Vagina (tissue), 2 donors: ENCODE measurements around the gene RPL18A. TPM values are rescaled to one million over a fixed set of nuclear protein-coding genes. Genes with fewer than 3 reads are reported as not detected.
A peak's percentile ranks its signal among the peaks of the same experiment; 100 is the strongest.

Experiments
- DNase-seq, 2 donors: peaks; one replicate each; pipeline ENCODE4 v3.0.0-alpha.2; 2017; ENCODE audit errors: extremely low spot score in 2 of 2
- H3K27ac ChIP-seq: fragments of 200-600 bp; sonication (generic); one replicate; pipeline ENCODE4 v1.5.1; 2019
- H3K27me3 ChIP-seq: fragments of 200-600 bp; sonication (generic); one replicate; pipeline ENCODE4 v1.5.1; 2019
- H3K36me3 ChIP-seq, 2 donors: fragments of 200-600 bp; sonication (generic); one replicate each; pipeline ENCODE4 v1.5.1; 2017 to 2019
- H3K4me1 ChIP-seq: fragments of 200-600 bp; sonication (generic); one replicate; pipeline ENCODE4 v1.5.1; 2019
- H3K4me3 ChIP-seq, 2 donors: fragments of 200-600 bp; sonication (generic); 1 replicate in 1 of 2; 2 replicates in 1 of 2; pipeline ENCODE4 v1.5.1; 2016 to 2019
- H3K9me3 ChIP-seq: fragments of 200-600 bp; sonication (generic); one replicate; pipeline ENCODE4 v1.5.1; 2019
- POLR2A ChIP-seq, 2 donors: fragments of 450-650 bp; IDR thresholded peaks; one replicate each; pipeline ENCODE4 v1.6.1; 2017; ENCODE audit warnings: antibody characterized with exemption in 2 of 2, mild to moderate bottlenecking in 2 of 2, moderate library complexity in 2 of 2
- POLR2AphosphoS5 ChIP-seq, 2 donors: sonication (generic); formaldehyde crosslinking; IDR thresholded peaks; one replicate each; pipeline ENCODE4 v1.9.0; 2017; ENCODE audit warnings: antibody characterized with exemption in 2 of 2, mild to moderate bottlenecking in 2 of 2, low read depth in 1 of 2; ENCODE audit not compliant: insufficient read depth in 1 of 2
- intact Hi-C: fragments of 100-400 bp; cut with DNase I; formaldehyde crosslinking; loops from one replicate; pipeline ENCODE4 v1.15.1; 2023
- total RNA-seq: library from RNA; depleted of rRNA; stranded (reverse); fragments of >200 nt; gene quantifications from one replicate; pipeline ENCODE4 v1.2.3, GENCODE V29; 2016
- TF ChIP-seq, protein P1 (sequence below), 3 experiments: fragments of 450-650 bp in 2 of 3; fragments of 200-600 bp in 1 of 3; sonication (generic) in 1 of 3; IDR thresholded peaks; one replicate each; pipeline ENCODE4 v1.5.1; 2017 to 2019; ENCODE audit warnings: antibody characterized with exemption in 3 of 3, mild to moderate bottlenecking in 2 of 3, moderate library complexity in 2 of 3

Gene RPL18A
- total RNA-seq, 1 donor from 2014 or later, result 1,768 TPM

DNA sequence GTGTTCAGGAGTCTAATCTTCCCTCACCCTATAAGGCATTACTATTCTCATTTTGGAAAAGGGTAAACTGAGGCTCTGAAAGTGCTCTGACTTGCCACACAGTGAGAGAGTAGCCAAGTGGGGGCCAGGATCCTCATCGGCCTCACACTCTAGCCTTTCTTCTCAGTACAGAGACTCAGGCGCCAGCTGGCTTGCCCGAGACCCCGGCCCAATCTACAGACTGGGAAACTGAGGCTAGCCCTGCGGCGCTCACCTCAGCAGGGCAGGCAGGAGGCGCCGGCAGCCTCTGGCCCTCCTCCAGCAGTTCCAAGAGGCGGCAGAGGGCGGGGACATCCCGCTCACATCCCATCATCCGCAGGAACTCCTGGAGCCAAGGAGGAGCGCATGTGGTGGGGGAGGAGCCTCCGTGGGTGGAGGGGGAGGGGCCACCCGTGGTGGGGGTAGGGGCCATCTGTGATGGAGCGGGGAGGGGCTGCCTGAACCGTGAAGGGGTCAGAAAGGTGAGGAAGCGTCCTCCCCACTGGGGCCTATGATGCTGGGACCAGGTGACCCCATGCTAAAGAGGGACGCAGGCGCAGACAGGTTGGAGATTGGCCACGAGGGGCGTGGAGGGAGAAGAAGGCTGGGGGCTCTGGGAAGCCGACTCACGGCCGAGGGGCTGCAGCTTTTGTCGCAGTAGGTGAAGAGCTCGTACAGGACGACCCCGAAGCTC lies 29.7 kb upstream of the RPL18A start:
- Histone ChIP-seq H3K4me3 (peak overlapping the region in 1 of 2 donors; percentile 3), H3K9me3 (no peaks in the 10 kb centered on the region), H3K27me3 (no peaks in the 10 kb centered on the region), H3K36me3 (no peaks in the 10 kb centered on the region), H3K4me1 (peaks cover 7% of the 10 kb centered on the region), H3K27ac (no peak overlapping the region)
- TF ChIP-seq, protein P1, sequence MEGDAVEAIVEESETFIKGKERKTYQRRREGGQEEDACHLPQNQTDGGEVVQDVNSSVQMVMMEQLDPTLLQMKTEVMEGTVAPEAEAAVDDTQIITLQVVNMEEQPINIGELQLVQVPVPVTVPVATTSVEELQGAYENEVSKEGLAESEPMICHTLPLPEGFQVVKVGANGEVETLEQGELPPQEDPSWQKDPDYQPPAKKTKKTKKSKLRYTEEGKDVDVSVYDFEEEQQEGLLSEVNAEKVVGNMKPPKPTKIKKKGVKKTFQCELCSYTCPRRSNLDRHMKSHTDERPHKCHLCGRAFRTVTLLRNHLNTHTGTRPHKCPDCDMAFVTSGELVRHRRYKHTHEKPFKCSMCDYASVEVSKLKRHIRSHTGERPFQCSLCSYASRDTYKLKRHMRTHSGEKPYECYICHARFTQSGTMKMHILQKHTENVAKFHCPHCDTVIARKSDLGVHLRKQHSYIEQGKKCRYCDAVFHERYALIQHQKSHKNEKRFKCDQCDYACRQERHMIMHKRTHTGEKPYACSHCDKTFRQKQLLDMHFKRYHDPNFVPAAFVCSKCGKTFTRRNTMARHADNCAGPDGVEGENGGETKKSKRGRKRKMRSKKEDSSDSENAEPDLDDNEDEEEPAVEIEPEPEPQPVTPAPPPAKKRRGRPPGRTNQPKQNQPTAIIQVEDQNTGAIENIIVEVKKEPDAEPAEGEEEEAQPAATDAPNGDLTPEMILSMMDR (IDR thresholded peaks at IDR 0.05), result no peak
- no peak for TF ChIP-seq POLR2A (IDR thresholded peaks at IDR 0.05)
- no peak for TF ChIP-seq POLR2AphosphoS5 (IDR thresholded peaks at IDR 0.05; ENCODE audit: insufficient read depth in 1 of 2, low read depth in 1 of 2)
- DNase-seq, result no peak
- intact Hi-C loops, result no loop called here

DNA sequence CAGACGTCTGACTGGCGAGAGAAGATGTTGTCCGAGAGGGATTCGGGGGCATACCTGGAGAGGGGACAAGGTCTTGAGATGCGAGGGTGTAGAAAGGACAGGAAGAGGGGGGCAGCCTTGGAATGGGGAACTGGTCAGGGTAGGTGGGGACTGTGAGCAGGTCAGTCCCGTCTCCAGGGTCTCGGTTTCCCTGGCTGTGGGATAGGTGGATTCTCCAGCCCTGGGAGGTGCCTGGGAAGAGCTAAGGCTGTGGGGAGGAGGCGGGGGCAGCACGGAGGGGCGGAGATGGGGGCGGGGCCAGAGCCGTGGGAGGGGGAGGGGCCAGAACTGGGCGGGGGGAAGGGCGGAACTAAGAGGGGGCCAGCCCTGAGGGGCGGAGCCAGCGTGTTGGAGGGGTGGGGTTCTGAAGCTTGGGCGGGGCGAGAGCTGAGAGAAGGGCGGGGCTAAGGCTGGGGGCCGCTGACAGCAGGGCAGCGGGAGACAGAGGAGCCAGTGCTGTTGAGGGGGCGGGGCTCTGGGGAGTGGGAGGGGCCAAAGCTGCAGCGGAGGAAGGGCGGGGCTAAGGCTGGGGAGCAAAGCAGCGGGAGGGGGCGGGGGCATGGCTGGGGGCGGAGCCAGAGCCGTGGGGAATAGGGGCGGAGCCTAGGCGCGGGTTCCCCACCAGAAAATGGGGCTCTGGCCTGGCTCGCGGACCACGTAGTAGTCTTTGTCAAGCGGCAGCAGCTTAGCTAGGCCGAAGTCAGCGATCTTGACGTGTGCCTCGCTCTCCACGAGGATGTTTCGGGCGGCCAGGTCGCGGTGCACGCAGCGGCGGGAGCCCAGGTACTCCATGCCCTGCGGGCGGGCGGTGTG lies 28.9 kb upstream of the RPL18A start:
- Histone ChIP-seq H3K27me3 (no peaks in the 10 kb centered on the region), H3K27ac (no peak overlapping the region), H3K36me3 (no peaks in the 10 kb centered on the region), H3K4me1 (peaks cover 7% of the 10 kb centered on the region), H3K4me3 (peak overlapping the region; percentile 3 to 20), H3K9me3 (no peaks in the 10 kb centered on the region)
- intact Hi-C loops, result no loop called here
- no peak for DNase-seq
- TF ChIP-seq, protein P1 (IDR thresholded peaks at IDR 0.05), result no peak
- no peak for TF ChIP-seq POLR2A (IDR thresholded peaks at IDR 0.05)
- no peak for TF ChIP-seq POLR2AphosphoS5 (IDR thresholded peaks at IDR 0.05; ENCODE audit: insufficient read depth in 1 of 2, low read depth in 1 of 2)

DNA sequence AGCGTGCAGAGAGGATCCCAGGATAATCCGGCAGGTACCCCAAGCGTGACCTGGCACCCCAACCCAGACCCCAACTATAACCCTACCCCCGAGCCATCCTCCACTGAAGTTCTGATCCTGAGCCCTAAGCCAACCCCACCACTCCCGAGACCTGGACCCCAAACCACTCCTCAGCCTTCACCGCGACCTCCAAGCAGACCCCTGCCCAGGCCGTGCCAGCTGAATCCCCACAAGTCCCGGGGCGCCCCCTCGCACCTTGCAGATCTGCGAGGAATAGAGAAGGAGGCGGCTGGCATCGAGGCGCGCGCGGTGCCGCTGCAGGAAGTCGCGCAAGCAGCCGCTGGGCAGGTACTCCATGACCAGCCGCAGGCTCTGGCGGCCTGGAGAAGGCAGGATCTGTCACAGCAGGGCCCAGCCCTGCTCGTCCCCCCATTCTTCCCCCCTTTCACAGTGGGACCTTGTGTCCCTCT lies 28.3 kb upstream of the RPL18A start:
- Histone ChIP-seq H3K27ac (no peak overlapping the region), H3K4me3 (peak overlapping the region in 1 of 2 donors; percentile 20), H3K36me3 (no peaks in the 10 kb centered on the region), H3K27me3 (no peaks in the 10 kb centered on the region), H3K4me1 (peaks cover 7% of the 10 kb centered on the region), H3K9me3 (no peaks in the 10 kb centered on the region)
- intact Hi-C loops, result no loop called here
- no peak for DNase-seq
- TF ChIP-seq POLR2AphosphoS5 (IDR thresholded peaks at IDR 0.05; ENCODE audit: insufficient read depth in 1 of 2, low read depth in 1 of 2), result no peak

DNA sequence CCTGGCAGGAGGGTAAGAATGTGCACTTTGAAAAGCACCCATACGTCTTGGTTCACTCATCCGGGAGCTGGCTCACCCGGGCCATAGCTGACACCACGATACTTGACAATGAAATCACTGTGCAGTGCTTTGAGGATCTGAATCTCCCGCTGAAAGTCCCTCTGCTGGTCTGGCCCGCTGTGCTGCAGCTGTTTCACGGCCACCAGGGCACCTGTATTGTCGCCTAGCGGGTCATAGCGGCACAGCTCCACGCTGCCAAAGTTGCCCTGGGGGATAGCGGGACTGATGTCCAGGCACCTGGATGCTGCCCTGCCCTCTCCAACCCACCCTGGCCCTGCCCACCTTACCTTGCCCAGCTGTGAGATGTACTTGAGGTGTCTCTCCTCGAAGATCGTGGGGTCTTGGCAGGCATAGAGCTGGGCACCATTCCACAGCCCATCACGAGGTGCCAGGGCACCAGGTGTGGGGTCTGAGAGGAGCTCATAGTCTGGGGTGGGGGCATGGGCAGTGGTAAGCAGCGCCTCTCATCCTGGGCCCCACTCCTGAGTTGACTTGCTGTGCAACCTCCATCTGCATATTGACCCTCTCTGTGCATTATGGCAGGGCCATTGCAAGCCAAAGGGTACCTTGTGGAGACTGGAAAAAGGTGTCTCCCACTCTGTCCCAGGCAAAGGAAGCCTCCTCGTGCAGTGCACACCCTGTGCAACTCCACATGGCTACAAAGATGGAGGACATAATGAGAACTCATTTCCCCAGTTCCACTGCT lies 27.1 kb upstream of the RPL18A start:
- TF ChIP-seq POLR2A (IDR thresholded peaks at IDR 0.05) (no peak), POLR2AphosphoS5 (IDR thresholded peaks at IDR 0.05; ENCODE audit: insufficient read depth in 1 of 2, low read depth in 1 of 2) (no peak)
- TF ChIP-seq, protein P1 (IDR thresholded peaks at IDR 0.05), result no peak
- no peaks in the 10 kb centered on the region for H3K36me3 ChIP-seq

More for the DNA sequence above, 27.1 kb upstream of the RPL18A start:
- intact Hi-C loops, result no loop called here
- Histone ChIP-seq H3K4me3 (no peak overlapping the region), H3K27me3 (no peaks in the 10 kb centered on the region), H3K4me1 (peaks cover 7% of the 10 kb centered on the region), H3K27ac (no peak overlapping the region), H3K9me3 (no peaks in the 10 kb centered on the region)
- no peak for DNase-seq
